ENCODE results near the gene RFX8.

RFX8 gene

DNA sequence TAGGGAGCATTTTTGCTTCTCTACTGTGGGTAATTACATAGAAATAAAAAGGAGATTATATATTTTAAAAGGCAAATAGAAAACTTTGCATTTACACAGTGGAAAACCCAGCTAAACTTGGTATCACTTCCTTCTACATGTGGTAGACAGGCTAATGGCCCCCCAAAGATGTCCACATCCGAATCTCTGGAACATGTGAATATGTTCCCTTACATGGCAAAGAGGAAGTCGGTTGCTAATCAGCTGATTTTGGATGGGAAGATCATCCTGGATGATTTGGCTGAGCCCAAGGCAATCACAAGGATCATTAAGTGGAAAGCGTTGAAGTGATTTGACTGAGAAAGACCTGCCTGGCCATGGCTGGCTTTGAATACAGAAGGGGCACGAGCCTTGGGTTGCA, 113.8 kb downstream of the RFX8 start:
- TF ChIP-seq ZNF362 (tag by site-specific recombination; IDR thresholded peaks at IDR 0.05) (no peak), GLI2 (tag by site-specific recombination; IDR thresholded peaks at IDR 0.05; ENCODE audit: borderline replicate concordance, low read depth) (no peak), BCL11A (tag by site-specific recombination; IDR thresholded peaks at IDR 0.05; ENCODE audit: low read depth) (no peak), ZBTB21 (tag by site-specific recombination; IDR thresholded peaks at IDR 0.05) (no peak)
- TF ChIP-seq, protein P1, sequence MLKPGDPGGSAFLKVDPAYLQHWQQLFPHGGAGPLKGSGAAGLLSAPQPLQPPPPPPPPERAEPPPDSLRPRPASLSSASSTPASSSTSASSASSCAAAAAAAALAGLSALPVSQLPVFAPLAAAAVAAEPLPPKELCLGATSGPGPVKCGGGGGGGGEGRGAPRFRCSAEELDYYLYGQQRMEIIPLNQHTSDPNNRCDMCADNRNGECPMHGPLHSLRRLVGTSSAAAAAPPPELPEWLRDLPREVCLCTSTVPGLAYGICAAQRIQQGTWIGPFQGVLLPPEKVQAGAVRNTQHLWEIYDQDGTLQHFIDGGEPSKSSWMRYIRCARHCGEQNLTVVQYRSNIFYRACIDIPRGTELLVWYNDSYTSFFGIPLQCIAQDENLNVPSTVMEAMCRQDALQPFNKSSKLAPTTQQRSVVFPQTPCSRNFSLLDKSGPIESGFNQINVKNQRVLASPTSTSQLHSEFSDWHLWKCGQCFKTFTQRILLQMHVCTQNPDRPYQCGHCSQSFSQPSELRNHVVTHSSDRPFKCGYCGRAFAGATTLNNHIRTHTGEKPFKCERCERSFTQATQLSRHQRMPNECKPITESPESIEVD (tag by site-specific recombination; IDR thresholded peaks at IDR 0.05) = no peak
- Histone ChIP-seq H3K27ac (ENCODE audit: extremely low read depth, low read depth, low read length) (no peak overlapping the region), H3K4me3 (ENCODE audit: low read depth, low read length) (no peak overlapping the region), H3K4me1 (ENCODE audit: control insufficient read depth, insufficient read depth, low read length) (no peaks in the 10 kb centered on the region), H3K9me3 (ENCODE audit: control insufficient read depth, insufficient read depth, low read depth, low read length) (no peaks in the 10 kb centered on the region), H3K36me3 (ENCODE audit: control insufficient read depth in 2 of 2, insufficient read depth in 1 of 2, low read length in 2 of 2) (no peaks in the 10 kb centered on the region)
- ChIA-PET POLR2A (no interaction called here), CTCF (interaction anchor here (0.6 to 2.2 kb wide), 4 partner anchors 10 to 58 kb away, joined by 3 to 9 read pairs (median 3); no protein-coding TSS in a partner anchor)

DNA sequence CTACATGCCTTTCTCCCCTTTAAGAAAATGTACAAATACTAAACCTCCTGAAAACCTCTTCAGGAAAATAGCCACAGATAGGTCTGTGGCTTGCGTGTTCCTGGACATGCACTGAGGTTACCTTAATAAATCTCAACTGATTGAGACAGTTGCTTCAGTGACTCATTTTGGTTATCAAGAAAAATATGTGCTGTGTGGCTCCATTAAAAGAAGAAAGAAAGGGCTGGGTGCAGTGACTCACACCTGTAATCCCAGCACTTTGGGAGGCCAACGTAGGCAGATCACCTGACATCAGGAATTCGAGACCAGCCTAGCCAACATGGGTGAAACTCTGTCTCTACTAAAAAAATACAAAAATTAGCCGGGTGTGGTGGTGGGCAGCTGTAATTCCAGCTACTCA, 114.7 kb downstream of the RFX8 start:
- Histone ChIP-seq H3K4me1 (ENCODE audit: control insufficient read depth, insufficient read depth, low read length) (no peaks in the 10 kb centered on the region), H3K27ac (ENCODE audit: extremely low read depth, low read depth, low read length) (no peak overlapping the region), H3K36me3 (ENCODE audit: control insufficient read depth in 2 of 2, insufficient read depth in 1 of 2, low read length in 2 of 2) (no peaks in the 10 kb centered on the region), H3K9me3 (ENCODE audit: control insufficient read depth, insufficient read depth, low read depth, low read length) (no peaks in the 10 kb centered on the region), H3K4me3 (ENCODE audit: low read depth, low read length) (no peak overlapping the region)
- CTCF ChIA-PET = interaction anchor here (0.8 to 1.4 kb wide), 3 partner anchors 18 to 59 kb away, joined by 3 read pairs; no protein-coding TSS in a partner anchor
- POLR2A ChIA-PET = interaction anchor here (0.7 to 1.4 kb wide), 2 partner anchors 10 to 98 kb away, joined by 3 to 4 read pairs; no protein-coding TSS in a partner anchor
- TF ChIP-seq ZNF580 (tag by site-specific recombination; IDR thresholded peaks at IDR 0.05) (no peak), ZNF202 (tag by site-specific recombination; IDR thresholded peaks at IDR 0.05; ENCODE audit: borderline replicate concordance) (no peak), ZFP3 (tag by site-specific recombination; IDR thresholded peaks at IDR 0.05; ENCODE audit: low read depth) (no peak), ZNF501 (tag by site-specific recombination; IDR thresholded peaks at IDR 0.05) (no peak), WT1 (tag by site-specific recombination; IDR thresholded peaks at IDR 0.05) (no peak), ZNF843 (tag by site-specific recombination; IDR thresholded peaks at IDR 0.05) (no peak), KLF17 (tag by site-specific recombination; IDR thresholded peaks at IDR 0.05) (no peak), ZNF548 (tag by site-specific recombination; IDR thresholded peaks at IDR 0.05) (no peak), ZFP69B (tag by site-specific recombination; IDR thresholded peaks at IDR 0.05) (no peak), YY1 (tag by site-specific recombination; IDR thresholded peaks at IDR 0.05) (no peak), SP7 (tag by site-specific recombination; IDR thresholded peaks at IDR 0.05) (no peak), ZNF510 (tag by site-specific recombination; IDR thresholded peaks at IDR 0.05; ENCODE audit: insufficient replicate concordance) (no peak), ZNF571 (tag by site-specific recombination; IDR thresholded peaks at IDR 0.05) (no peak), ZNF600 (tag by site-specific recombination; IDR thresholded peaks at IDR 0.05) (no peak)

Data from HEK293 (cell line).